Epithelial cell of prostate (primary cell): ENCODE data around the gene DDX6.

ENCODE experiments used
- DNase-seq: peaks from one replicate; pipeline ENCODE4 v3.0.0-alpha.2; 2011; ENCODE audit warnings: low read depth, low spot score
- H3K27ac ChIP-seq: fragments of 450-650 bp; 2 replicates; pipeline ENCODE4 v1.5.1; 2017; ENCODE audit warnings: mild to moderate bottlenecking

DDX6 gene

DNA sequence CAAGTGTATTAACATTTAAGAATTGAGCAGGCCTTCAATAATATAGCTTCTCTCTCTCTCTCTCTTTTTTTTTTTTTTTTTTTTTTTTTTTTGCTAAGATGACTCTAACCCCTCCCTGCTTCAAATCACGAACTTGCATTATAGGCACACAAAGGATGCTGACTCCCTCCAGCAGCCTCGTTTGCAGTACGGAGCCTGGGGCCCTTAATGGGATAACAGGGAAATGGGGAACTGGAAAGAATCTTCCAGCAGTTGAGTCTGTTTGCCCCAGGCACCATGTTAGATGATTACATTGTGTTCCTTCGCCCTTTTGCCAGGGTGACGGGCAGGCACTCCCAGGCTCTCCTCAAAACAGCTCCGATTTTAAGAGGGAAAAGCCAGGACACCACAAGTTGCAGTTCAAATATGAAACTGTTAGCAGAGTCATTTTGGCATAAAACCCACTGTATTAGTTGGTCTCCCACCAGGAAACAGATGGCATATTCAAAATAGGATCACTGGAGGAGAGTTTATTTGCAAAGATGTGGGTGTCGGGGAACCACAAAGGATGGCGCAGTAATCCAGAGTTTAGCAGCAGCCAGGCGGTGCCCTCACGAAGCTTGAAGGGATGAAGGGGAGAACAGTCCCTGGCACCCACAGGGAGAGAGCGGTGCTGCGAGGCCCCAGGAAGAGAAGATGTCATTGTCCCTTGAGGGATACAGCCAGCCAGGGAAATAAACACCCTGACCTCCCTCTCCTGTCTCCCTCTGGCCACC is 85.0 kb downstream of the DDX6 start:
- no peak for DNase-seq
- H3K27ac ChIP-seq, result no peak overlapping the region

DNA sequence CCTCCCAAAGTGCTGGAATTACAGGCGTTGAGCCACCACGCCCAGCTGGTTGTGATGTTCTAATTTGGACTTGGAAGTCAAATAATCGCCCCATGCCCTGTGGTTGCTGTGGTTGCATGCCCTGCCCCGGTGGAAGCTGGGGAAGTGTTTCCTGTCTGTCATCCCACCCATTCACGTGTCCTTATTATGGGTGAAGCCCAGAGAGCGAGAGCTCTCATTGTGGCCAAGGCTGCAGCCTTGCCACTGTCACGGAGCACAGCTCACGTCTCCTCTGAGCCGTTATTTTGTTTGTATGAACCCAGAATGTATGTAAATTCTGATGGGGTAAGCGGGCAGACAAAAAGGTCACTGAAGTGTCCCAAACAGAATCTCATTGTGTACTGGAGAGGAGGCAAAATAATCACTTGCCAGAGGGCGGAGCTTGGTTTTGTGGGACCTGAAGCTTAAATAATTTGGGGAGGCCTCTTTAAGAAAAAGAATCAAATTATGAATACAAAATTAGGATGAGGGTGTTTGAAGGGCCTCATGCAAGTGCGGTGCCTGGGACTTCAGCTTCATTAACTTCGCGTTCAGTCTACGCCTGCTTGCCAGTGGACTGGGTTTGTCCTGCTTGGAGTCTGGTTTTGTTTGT is 85.7 kb downstream of the DDX6 start:
- no peak overlapping the region for H3K27ac ChIP-seq
- DNase-seq, result no peak

DNA sequence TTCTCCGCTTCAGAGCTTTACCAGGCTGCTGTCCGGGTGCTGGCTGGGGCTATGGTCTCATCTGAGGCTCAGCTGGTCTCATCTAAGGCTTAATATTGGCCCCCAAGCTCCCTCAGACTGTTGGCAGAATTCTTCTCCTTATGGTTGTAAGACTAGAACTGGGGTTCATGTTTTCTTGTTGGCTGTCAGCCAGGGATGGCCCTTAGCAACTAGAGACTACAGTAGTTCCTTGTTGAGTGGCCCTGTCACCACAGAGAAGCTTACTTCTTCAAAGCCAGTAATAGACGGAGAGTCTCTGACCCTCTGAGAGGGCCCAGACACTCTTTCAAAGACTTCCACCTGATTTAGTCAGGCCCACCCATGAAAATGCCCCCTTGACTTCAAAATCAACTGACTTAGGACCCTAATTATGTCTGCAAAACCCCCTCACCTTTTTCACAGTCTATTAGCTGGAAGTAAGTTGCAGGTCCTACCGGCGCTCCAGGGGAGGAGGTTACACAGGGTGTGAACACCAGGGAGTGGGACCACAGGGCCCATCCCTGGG is 87.3 kb downstream of the DDX6 start:
- no peak for DNase-seq
- H3K27ac ChIP-seq, result no peak overlapping the region

DNA sequence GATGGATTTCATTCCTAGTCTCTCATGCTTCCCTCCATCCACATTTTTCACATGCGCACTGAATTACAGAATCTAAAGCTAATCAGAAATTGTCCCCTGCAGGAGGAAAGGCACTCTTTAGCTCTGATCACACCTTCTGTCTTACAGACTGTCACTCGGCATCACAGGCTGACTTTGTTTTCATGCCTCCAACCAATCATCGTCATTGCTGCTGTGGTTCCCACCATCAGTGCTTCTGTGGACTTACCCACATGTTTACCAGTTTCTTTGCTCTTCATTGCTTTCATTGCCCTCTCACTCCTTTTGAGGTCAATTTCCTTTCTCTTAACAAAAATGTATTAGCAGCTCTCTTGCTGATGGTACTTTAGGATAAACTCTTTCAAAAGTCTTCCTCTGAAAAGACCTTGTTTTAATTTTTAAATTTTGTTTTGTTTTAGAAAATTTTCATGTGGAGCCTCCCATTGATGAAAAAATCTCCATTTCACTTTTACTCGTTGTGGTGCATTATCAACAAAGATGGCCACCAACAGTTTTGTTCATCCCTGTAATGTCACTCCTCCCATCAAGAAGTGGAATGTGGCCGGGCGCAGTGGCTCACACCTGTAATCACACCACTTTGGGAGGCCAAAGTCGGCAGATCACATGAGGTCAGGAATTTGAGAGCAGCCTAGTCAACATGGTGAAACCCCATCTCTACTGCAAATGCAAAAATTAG is 91.3 kb downstream of the DDX6 start:
- H3K27ac ChIP-seq, result no peak overlapping the region

More for the DNA sequence above, 91.3 kb downstream of the DDX6 start:
- no peak for DNase-seq
